HG02870 (cell line): Measurements from ENCODE around the gene CALN1.
"Not testable (repeated sequence)": the region's sequence is repeated elsewhere in the genome, so short reads cannot be mapped to it uniquely, and the experiment has no call there.

Experiments
- ATAC-seq: cut with Tn5 transposase; IDR thresholded peaks from one replicate; pipeline ENCODE4 v1.9.1; 2021; ENCODE audit warnings: mild to moderate bottlenecking, moderate library complexity; ENCODE audit not compliant: unreplicated experiment

The CALN1 gene

DNA sequence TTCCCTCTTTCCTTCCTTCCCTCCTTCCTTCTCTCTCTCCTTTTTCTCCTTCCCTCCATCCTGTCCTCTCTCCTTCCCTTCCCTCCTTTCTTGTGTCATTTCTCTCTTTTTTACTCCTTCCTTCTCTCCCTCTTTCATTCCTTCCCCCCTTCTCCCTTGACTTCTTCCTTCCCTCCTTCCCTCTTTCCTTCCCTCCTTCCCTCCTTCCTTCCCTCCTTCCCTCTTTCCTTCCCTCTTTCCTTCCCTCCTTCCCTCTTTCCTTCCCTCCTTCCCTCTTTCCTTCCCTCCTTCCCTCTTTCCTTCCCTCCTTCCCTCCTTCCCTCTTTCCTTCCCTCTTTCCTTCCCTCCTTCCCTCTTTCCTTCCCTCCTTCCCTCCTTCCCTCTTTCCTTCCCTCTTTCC is 203.1 kb downstream of the CALN1 start:
- not testable (repeated sequence) for ATAC-seq

DNA sequence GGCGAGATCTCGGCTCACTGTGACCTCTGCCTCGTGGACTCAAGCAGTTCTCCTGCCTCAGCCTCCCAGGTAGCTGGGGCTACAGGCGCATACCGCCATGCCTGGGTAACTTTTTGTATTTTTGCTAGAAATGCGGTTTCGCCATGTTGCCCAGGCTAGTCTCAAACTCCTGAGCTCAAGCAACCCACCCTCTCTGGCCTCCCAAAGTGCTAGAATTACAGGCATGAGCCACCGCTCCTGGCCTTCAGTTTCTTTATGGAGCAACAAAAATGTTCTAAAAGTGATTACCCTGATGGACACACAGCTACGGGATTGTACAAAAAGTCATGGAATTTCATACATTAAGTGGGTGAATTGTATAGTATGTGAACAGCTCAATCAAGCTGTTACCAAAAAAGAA is 216.0 kb downstream of the CALN1 start:
- no peak for ATAC-seq

DNA sequence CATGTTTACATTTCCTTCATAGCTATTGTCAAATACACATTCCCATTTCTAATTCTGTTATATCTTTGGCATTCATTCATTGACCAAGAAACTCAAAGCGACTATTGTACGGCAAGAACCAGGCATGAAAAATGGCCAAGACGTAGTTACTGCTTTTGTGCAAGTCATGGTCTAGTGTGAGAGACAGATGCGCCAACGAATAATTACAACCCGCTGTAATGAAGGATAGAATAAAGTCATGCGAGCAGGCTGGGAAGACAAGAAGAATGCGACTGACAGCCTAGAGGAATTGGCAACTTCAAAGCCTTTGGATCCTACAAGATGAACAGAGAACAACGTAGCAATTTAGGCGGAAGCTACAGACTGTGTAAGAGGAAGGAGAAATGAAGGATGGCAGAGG is 221.2 kb downstream of the CALN1 start:
- ATAC-seq = no peak

DNA sequence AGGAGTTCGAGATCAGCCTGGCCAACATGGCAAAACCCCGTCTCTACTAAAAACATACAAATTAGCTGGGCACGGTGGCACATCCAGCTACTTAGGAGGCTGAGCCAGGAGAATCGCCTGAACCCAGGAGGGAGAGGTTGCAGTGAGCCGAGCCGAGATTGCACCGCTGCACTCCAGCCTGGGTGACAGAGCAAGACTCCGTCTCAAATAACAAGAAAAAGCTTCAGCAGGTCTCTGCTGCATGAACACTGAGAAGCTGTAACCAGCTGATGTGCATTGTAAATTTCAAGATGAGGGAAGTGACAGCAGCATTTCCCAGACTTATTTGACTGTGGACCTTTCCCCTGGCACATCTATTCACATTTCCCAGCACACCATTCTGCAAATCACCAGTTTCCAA is 222.0 kb downstream of the CALN1 start:
- ATAC-seq = no peak

DNA sequence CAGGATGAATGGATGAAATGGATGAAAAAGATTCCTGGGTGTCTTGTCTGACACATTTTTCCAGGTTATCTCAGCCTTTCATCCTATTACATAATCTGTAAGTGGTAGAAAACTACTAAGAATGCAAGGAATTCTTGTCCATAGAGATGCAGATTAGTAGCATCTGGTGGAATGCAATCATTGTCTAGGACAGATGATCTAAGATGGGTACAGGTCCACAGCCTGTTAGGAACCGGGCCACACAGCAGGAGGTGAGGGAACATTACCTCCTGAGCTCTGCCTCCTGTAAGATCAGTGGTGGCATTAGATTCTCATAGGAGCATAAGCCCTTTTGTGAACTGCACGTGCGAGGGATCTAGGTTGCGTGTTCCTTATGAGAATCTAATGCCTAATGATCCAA is 225.0 kb downstream of the CALN1 start:
- no peak for ATAC-seq

DNA sequence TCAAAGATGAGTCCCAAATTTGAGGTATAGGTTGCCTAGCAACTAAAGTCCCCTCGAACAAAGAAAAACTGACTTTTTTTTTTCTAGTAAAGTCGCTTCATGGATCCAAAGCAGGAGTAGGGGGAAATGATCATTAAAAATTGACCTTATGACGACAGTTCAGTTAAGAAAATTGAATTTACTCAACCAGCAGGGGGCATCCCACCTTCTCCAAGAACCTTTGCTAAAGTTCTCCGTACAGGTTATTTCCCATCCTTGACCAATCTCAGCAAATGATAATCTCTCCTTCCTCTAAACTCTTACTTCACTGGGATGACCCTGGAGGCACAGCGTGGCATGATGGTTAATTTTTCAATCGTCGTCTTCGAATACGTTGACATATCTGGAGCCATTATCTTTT is 228.3 kb downstream of the CALN1 start:
- ATAC-seq = no peak

DNA sequence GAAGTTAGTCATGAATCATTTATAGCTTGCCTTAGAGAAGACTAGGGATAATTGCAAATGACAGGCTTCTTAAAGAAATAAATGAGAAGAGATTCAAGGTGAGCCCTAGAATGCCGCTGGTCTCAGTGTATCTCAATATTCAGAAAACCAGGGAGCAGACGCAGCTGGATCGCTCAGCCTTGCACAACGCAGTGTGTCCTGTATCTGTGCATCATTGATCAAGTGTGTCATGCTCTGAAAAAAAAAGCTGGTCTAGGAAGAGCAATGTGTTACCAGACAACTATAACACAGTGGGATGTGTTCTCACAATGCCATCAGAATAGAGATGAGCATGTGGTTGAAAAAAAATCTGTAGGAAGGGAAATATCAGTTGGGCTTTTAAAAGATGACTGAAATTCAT is 230.1 kb downstream of the CALN1 start:
- ATAC-seq = no peak

DNA sequence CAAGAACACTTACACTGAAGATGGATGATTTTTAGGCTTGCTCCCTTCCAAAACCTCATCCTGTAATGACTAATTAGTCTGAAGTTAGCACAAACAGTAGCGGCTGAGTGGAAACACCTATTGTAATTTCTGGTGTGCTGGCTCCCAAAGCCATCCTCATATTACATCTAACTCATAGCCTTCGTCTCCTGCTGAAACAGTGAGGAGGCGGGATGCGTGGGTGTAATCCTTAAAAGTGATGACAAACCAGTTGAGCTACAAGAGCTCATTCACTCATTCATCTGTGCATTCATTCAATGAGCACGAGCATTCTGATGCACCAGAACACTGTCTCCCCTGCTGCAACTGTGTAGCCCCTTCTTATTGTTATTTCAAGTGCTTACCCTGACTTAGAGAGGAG is 235.3 kb downstream of the CALN1 start:
- no peak for ATAC-seq

DNA sequence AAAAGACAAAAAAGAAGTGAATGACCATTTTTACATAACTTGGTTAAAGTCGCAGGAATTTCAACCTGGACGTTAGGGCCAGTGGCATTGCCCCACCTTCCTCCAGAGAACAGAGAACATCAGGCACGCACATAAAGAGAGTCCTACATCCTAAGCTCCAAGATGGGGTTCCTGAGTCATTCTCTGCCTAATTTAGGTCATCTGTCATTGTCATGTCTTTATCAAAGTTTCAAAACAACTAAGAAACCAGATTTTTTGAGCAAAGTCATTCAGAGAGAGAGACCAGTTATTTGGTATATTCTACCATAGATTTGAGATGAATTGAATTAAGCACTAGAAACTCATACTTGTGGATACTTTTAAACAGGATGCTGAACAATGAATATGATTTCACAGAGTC is 241.7 kb downstream of the CALN1 start:
- ATAC-seq = no peak

DNA sequence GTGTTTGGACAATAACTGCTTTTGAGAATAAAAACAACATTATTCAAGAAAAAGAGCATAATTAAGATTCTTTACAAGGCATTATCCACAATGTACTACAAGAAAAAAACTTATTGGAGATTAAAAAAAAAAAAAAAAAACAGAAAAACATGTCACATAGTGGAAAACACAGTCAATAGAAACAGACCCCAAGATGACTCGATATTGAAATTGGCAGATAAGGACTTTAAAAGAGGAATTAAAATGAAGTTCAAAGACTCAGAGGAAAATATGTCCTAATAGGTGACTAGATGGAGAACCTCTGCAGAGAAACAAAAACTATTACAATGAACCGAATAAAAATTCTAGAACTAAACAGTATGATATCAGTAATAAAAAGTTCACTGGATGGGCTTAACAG is 248.9 kb downstream of the CALN1 start:
- ATAC-seq = no peak

DNA sequence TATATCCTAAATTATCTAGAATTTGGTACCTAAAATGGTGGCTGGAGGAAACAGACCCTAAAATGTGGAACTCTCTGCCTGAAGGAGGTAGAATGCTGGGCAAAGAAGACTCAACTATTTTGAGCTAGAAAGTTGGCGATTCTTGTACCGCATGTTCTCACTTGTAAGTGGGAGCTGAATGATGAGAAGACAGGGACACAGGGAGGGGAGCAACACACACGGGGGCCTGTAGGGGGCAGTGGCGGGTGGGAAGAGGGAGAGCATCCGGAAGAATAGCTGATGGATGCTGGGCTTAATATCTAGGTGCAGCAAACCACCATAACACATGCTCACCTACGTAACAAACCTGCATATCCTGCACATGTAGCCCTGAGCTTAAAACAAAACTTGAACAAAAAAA is 250.6 kb downstream of the CALN1 start:
- no peak for ATAC-seq

DNA sequence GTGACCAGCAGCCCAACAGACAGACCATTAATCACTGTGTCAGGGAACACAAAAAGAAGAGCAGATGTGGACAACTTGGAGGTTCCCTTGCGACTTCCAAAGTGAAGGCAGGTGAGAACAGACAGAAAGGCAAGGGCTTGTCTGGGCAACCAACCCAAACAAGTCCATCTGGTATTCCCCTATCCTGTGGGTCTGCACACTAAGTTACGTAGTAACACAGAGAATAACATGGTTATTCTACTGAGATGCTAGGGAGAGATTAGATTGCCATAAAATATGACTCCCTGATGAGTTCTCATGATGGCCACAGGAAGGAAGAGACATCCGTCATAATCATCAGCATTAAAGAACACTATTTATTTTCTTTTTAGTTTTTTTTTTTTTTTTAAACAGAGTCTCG is 252.2 kb downstream of the CALN1 start:
- no peak for ATAC-seq

DNA sequence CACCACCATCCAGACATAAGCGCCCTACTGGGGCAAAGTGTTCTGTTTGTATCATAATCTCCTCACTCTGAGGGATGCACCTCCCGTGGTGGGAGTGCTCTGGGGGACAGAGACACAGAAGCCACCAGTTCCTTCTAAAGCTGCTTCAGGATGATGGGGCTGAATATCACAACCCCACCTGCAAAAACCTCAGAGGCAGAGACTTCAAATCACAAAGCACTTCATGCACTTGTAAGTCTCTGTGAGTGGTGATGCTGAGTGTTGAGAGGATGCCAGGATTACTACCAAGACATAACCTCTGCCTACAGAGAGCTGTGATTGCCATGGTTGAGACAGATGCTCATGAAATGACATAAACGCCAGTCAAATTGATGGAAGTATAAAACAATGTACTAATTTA is 255.5 kb downstream of the CALN1 start:
- ATAC-seq = no peak

DNA sequence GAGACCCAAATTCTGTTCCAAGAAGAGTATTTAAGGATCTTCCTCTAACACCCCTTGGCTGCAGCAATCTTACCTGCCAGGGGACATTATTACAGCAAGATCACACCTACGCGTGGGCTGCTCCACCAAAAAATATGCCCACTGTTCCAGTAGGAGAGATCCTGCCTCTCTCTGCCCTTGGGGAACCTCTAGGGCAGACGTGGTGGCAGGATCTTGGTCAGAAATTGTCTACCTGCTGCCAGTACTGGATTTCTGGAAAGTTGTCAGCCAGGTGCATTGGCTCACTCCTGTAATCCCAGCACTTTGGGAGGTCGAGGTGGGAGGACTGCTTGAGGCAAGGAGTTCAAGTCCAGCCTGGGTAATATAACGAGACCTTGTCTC is 259.0 kb downstream of the CALN1 start:
- ATAC-seq = no peak

DNA sequence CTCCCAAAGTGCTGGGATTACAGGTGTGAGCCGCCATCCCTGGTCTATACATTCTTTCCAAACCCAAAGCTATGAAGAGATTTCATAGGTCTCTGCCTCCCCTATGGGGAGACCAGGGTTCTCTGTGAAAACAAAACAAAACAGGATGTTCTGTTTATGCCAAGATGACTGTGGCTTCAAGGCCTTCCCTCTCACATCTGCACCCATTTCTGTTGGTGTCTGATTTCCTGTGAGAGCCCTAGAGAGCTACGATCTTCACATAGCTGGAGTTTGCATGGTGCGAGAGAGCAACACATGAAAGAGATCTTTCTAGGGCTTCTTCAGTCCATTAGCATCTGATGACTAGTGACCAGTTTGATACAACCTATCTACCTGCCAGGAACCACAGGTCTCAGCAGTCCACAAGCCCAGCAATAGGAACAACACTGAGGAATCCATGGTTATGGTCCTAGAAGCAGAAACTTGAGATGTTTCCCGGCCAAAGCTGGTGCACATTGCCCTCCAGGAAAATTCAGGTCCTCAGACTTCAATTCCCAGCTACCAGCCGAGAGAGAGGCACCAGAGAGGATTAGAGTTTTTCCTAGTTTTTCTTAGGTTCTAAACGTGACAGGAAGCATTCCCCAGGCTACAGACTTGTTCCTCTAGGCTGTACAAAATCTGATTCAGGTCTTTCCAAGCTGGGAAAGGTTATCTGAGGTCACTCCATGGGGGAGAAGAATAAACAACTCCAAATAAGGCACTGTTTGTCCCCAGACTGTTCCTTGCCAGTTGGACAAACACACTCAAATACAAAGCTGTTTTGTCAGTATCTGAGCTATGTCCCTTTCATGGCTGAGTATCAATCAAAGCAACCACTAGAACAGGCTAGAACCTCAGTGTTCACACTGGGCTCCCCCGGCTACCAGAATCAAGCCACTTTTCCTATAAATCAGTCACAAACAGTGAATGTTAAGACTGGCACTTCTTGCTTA is 259.7 kb downstream of the CALN1 start:
- no peak for ATAC-seq

DNA sequence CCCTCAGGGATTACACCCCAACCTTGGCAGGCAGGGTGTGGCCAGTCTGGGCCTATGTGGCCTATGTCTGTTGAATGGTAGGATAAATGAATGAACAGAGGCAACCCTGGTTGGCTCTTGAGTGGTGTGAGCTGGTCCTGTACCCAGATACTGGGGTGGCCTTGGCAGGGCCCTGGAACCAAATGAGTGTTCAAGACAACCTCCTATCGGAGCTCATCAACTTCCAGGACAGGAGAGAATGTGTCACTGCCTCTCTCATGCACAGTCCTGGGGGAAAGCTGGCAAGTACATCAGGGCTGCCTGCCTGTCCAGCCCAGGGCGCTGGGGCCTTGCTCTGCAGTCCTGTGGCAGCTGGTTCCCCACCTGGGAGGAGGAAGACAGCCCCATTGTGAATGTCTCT is 271.6 kb downstream of the CALN1 start:
- no peak for ATAC-seq

DNA sequence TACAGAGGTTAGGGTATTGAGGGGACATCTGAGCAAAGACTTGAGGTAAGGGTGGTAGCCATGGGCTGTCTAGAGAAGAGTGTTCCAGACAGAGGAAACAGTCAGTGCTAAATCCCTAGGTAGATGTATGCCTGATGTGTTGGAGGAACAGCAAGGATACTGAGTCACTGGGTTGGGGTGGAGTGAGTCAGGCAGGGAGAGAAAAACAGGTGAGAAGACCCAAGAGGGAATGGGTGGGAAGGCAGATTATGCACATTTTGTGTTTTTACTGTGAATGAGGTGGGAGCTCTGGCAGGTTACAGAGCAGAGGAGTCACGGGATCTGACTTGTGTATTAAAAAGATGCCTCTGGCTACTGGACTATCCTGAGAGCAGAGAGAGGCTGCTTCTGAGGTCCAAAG is 285.0 kb downstream of the CALN1 start:
- no peak for ATAC-seq

DNA sequence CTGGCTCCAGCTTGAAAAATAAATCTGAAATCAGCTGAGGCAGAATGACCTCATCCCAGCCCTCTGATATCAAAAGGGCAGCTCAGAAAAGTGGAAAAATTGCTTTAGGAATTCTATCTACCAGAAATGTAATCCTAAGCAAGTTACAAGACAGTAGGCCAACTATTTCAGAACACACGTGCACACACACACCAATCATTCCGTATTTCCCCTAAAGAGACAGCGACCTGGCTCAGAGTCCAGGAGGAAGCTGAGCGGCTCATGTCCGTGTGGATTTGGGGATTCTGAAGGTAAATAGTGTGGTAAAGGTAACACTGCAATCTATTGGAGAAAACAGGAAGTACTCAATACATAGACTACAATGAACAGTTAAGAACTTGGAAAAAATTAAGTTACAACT is 288.2 kb downstream of the CALN1 start:
- ATAC-seq = no peak

DNA sequence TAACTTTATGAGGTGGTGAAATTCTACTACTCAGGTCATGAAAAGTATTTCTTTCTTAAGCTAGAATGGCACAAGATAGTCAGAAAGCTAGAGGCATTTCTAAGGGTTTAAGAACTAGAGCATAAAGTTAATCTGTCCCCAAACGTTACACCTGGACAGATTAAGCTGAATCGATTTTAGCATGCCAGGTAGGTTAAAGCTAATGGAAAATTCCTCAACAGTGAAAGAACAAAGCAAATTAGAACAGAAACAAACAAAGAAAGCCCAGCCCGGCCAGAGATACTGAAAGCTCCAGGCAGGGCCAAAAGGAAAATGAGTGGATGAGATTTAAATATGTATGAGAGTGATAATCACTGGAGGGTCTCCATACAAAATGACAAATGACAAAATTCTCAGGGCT is 293.8 kb downstream of the CALN1 start:
- ATAC-seq = no peak

DNA sequence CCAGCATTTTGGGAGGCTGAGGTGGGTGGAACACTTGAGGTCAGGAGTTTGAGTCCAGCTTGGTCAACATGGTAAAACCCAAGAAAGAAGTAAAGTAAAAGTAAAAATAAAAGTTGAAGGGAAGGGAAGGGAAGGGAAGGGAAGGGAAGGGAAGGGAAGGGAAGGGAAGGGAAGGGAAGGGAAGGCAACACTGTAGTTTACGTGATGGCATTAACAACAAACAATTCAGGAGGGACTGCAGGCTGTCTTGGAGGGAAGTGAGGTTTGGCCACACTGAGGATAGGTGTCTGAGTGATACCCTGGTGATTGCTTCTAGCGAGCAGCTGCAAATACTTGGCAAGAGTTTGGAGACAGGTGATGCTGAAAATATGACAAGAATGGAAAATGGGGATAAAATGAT is 298.0 kb downstream of the CALN1 start:
- no peak for ATAC-seq

DNA sequence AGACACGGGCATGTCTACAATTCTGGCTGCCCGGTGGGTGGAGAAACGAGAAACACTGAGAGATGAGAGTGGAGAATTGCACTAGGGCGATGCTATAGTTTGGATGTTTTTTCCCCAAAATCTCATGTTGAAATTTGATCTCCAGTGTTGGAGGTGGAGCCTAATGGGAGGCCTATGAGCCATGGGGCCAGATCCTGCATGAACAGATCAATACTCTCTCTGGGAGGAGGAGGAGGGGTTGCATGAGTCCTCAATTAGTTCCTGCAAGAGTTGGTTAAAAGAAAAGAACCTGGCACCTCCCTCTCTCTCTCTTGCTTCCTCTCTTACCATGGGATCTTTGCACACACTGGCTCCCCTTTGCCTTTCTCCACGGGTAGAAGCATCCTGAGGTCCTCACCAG is 299.1 kb downstream of the CALN1 start:
- ATAC-seq = no peak

DNA sequence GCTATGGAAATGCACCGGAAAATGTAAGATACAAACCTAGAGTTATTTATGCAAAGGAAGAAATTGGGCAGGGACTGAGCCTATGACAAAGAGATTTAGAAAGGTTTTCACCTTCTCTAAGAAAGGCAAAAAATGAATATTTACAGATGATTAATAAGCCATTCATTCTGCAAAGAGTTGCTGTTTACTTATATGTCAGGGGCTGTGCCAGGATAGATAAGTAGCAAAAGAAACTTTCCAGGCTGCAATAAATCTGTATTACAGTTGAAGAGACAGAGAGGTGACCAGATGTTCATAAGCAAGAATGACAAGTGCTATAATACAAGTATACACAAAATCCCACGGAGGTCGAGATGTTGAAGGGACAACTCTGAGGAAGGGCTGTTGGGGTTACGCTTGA is 299.6 kb downstream of the CALN1 start:
- ATAC-seq = no peak

DNA sequence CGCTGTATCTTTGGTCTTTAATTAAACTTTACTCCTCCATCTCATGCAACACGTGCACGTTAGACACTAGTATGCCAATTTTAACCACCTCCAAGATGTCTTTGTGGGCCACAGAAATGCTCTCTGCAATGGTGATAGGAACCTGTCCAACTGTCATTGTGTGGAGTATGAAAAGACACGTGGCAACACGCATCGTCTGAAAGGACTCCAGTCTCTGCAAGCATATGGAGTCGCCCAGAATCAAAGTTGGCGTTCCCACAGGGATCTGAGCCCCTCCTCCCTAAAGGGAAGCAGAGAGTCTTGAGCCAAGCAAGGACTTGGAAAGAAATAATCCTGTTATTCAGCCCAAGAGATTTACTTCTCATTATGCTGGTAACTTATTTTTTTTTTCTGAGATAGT is 301.1 kb downstream of the CALN1 start:
- ATAC-seq = no peak
